DND-41 (cell line): ENCODE data around the gene LAMTOR2.

Experiments used
- ATAC-seq: fragments of 200-7000 bp; cut with Tn5 transposase; 3 replicates; pipeline ENCODE4 v1.9.1; 2021; ENCODE audit warnings: low read depth; ENCODE audit not compliant: insufficient read depth
- DNase-seq: peaks from one replicate; pipeline ENCODE4 v3.0.0-alpha.2; 2020
- H2AFZ ChIP-seq: 2 replicates; pipeline ENCODE4 v1.6.0; 2012; ENCODE audit warnings: low read depth, low read length
- H3K27ac ChIP-seq: 2 replicates; pipeline ENCODE4 v1.5.1; 2012; ENCODE audit warnings: low read length, inconsistent platforms
- H3K27me3 ChIP-seq: fragments of 200-600 bp; sonication (generic); 2 replicates; pipeline ENCODE4 v1.6.0; 2012; ENCODE audit warnings: low read length, mild to moderate bottlenecking, inconsistent platforms; ENCODE audit not compliant: insufficient read depth, poor library complexity
- H3K36me3 ChIP-seq: 2 replicates; pipeline ENCODE4 v1.5.1; 2012; ENCODE audit warnings: low read length, inconsistent platforms; ENCODE audit not compliant: insufficient read depth
- H3K4me1 ChIP-seq: 2 replicates; pipeline ENCODE4 v1.5.1; 2012; ENCODE audit warnings: mild to moderate bottlenecking, low read length; ENCODE audit not compliant: insufficient read depth
- H3K4me2 ChIP-seq: 2 replicates; pipeline ENCODE4 v1.6.0; 2012; ENCODE audit warnings: mild to moderate bottlenecking, moderate library complexity, low read length, inconsistent platforms; ENCODE audit not compliant: insufficient read depth
- H3K4me3 ChIP-seq, 2 experiments: fragments of 200-600 bp in 1 of 2; shearing (Covaris generic) in 1 of 2; 2 replicates each; pipeline ENCODE4 v1.5.1; 2012 to 2016; ENCODE audit warnings: inconsistent platforms in 2 of 2, low read length in 2 of 2, mild to moderate bottlenecking in 2 of 2, low read depth in 1 of 2, moderate library complexity in 1 of 2
- H3K79me2 ChIP-seq: 2 replicates; pipeline ENCODE4 v1.6.0; 2012; ENCODE audit warnings: low read length, inconsistent platforms; ENCODE audit not compliant: insufficient read depth
- H3K9ac ChIP-seq: 2 replicates; pipeline ENCODE4 v1.6.0; 2012; ENCODE audit warnings: low read depth, mild to moderate bottlenecking, inconsistent platforms, low read length, moderate library complexity
- H3K9me3 ChIP-seq: 2 replicates; pipeline ENCODE4 v1.5.1; 2012; ENCODE audit warnings: low read length, moderate library complexity, mild to moderate bottlenecking, inconsistent platforms; ENCODE audit not compliant: insufficient read depth, severe bottlenecking
- H4K20me1 ChIP-seq: 2 replicates; pipeline ENCODE4 v1.6.0; 2012; ENCODE audit warnings: low read length; ENCODE audit not compliant: insufficient read depth
- CTCF ChIP-seq: IDR thresholded peaks from 2 replicates; pipeline ENCODE4 v1.5.1; 2012; ENCODE audit warnings: borderline replicate concordance, low read length, moderate library complexity, mild to moderate bottlenecking; ENCODE audit not compliant: poor library complexity, severe bottlenecking; ENCODE audit errors: extremely low read depth
- EZH2 ChIP-seq: IDR thresholded peaks from 3 replicates; pipeline ENCODE4 v1.6.1; 2012; ENCODE audit warnings: borderline replicate concordance, low read depth, mild to moderate bottlenecking, moderate library complexity, low read length, inconsistent platforms; ENCODE audit not compliant: severe bottlenecking

The LAMTOR2 gene

GRCh38 chr1:156106624-156107488 lies 52.3 kb downstream of the LAMTOR2 start:
- H3K4me1 ChIP-seq = peaks cover 5% of the 10 kb centered on the region; the same call in 1 of the 2 replicates
- no peaks in the 10 kb centered on the region for H3K36me3 ChIP-seq
- no peak overlapping the region for H3K4me3 ChIP-seq
- H3K9me3 ChIP-seq = no peaks in the 10 kb centered on the region
- DNase-seq (no peak), ATAC-seq (no peak)
- H3K79me2 ChIP-seq = no peaks in the 10 kb centered on the region
- 0 out of 2 replicates have a peak, but pooled peaks cover 3% of the 10 kb centered on the region for H4K20me1 ChIP-seq
- peaks cover 37% of the 10 kb centered on the region for H3K27me3 ChIP-seq
- no peak overlapping the region for H3K9ac ChIP-seq
- no peak overlapping the region for H2AFZ ChIP-seq
- no peak overlapping the region for H3K27ac ChIP-seq
- H3K4me2 ChIP-seq = no peak overlapping the region
- TF ChIP-seq EZH2 (no peak), CTCF (no peak)

- Histone ChIP-seq H3K27ac (no peak overlapping the region), H4K20me1 (0 out of 2 replicates have a peak, but pooled peaks cover 3% of the 10 kb centered on the region), H3K36me3 (no peaks in the 10 kb centered on the region), H3K4me2 (no peak overlapping the region), H3K4me3 (no peak overlapping the region), H3K9ac (no peak overlapping the region), H2AFZ (no peak overlapping the region), H3K9me3 (no peaks in the 10 kb centered on the region), H3K79me2 (no peaks in the 10 kb centered on the region), H3K4me1 (peaks cover 5% of the 10 kb centered on the region; the same call in 1 of the 2 replicates), H3K27me3 (peaks cover 42% of the 10 kb centered on the region)
- no peak for DNase-seq
- no peak for ATAC-seq
- TF ChIP-seq CTCF (no peak), EZH2 (no peak)
Observed at GRCh38 chr1:156108057-156108456, 53.5 kb downstream of the LAMTOR2 start.
